Cardiac fibroblast (primary cell): ENCODE data around the gene NAALADL2.

ENCODE experiments used
- DNase-seq, 2 donors: peaks; one replicate each; pipeline versions ENCODE4 v3.0.0 to v3.0.0-alpha.2; 2010; ENCODE audit warnings: low read depth in 2 of 2
- H3K4me3 ChIP-seq, 2 donors: replicated peaks in 1 of 2; 1 replicate in 1 of 2; 2 replicates in 1 of 2; pipeline ENCODE4 v1.5.1; 2011; ENCODE audit warnings: low read depth in 2 of 2, low read length in 2 of 2, mild to moderate bottlenecking in 2 of 2, moderate library complexity in 1 of 2
- CTCF ChIP-seq: IDR thresholded peaks from one replicate; pipeline ENCODE4 v1.5.1; 2011; ENCODE audit warnings: low read depth, mild to moderate bottlenecking, low read length, inconsistent platforms

The NAALADL2 gene

GRCh38 chr3:174931473-174932353 lies 72.6 kb downstream of the NAALADL2 start:
- no peak for TF ChIP-seq CTCF
- peak in 1 of 2 donors; percentile 36 for DNase-seq
- H3K4me3 ChIP-seq: no peak overlapping the region

GRCh38 chr3:174936590-174936989 lies 77.5 kb downstream of the NAALADL2 start:
- no peak for DNase-seq
- H3K4me3 ChIP-seq: no peak overlapping the region
- TF ChIP-seq CTCF: no peak

GRCh38 chr3:174937478-174937877 lies 78.3 kb downstream of the NAALADL2 start:
- no peak overlapping the region for H3K4me3 ChIP-seq
- DNase-seq: peak in 1 of 2 donors; percentile 59
- no peak for TF ChIP-seq CTCF

DNA sequence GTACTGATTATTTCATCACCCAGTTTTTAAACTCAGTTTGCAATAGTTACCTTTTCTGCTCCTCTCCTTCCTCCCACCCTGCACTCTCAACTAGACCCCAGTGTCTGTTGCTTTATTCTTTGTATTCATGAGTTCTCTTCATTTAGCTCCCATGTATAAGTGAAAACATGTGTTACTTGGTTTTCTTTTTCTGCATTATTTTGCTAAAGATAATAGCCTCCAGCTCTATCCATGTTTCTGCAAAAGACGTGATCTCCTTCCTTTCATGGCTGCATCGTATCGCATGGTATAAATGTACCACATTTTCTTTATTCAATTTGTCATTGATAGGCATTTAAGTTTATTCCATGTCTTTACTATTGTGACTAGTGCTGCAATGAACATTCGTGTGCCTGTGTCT lies 79.0 kb downstream of the NAALADL2 start:
- H3K4me3 ChIP-seq: no peak overlapping the region
- DNase-seq: no peak
- TF ChIP-seq CTCF: no peak

GRCh38 chr3:174940151-174940550 lies 81.0 kb downstream of the NAALADL2 start:
- no peak for DNase-seq
- no peak overlapping the region for H3K4me3 ChIP-seq
- TF ChIP-seq CTCF: no peak

- DNase-seq: no peak
- H3K4me3 ChIP-seq: no peak overlapping the region
- no peak for TF ChIP-seq CTCF
These were observed 86.1 kb downstream of the NAALADL2 start for GRCh38 chr3:174945276-174945675.
